GM21423 (cell line): Measurements from ENCODE around the gene TCP11.

ENCODE experiments used
- ATAC-seq: cut with Tn5 transposase; IDR thresholded peaks from one replicate; pipeline ENCODE4 v1.9.1; 2021; ENCODE audit warnings: mild to moderate bottlenecking, moderate library complexity; ENCODE audit not compliant: unreplicated experiment

Gene TCP11

GRCh38 chr6:35173427-35174087 lies 32.4 kb upstream of the TCP11 start:
- no peak for ATAC-seq

GRCh38 chr6:35173044-35173426 lies 31.9 kb upstream of the TCP11 start:
- no peak for ATAC-seq

GRCh38 chr6:35170891-35171290 lies 29.8 kb upstream of the TCP11 start:
- ATAC-seq = no peak

GRCh38 chr6:35170166-35170565 lies 29.0 kb upstream of the TCP11 start:
- no peak for ATAC-seq

GRCh38 chr6:35168461-35168861 lies 27.3 kb upstream of the TCP11 start:
- ATAC-seq = no peak

GRCh38 chr6:35167505-35167904 lies 26.4 kb upstream of the TCP11 start:
- no peak for ATAC-seq

- ATAC-seq = no peak
Observed at GRCh38 chr6:35166520-35166919, 25.4 kb upstream of the TCP11 start.

- ATAC-seq = no peak
Observed at GRCh38 chr6:35166116-35166515, 25.0 kb upstream of the TCP11 start.

GRCh38 chr6:35165630-35166071 lies 24.5 kb upstream of the TCP11 start:
- ATAC-seq = no peak

GRCh38 chr6:35164868-35165267 lies 23.7 kb upstream of the TCP11 start:
- no peak for ATAC-seq

- ATAC-seq = no peak
Observed at GRCh38 chr6:35164277-35164676, 23.1 kb upstream of the TCP11 start.

GRCh38 chr6:35163836-35164235 lies 22.7 kb upstream of the TCP11 start:
- no peak for ATAC-seq

GRCh38 chr6:35161776-35162607 lies 20.9 kb upstream of the TCP11 start:
- no peak for ATAC-seq

- ATAC-seq = no peak
Observed at GRCh38 chr6:35161266-35161665, 20.1 kb upstream of the TCP11 start.

GRCh38 chr6:35160642-35161041 lies 19.5 kb upstream of the TCP11 start:
- ATAC-seq = no peak

GRCh38 chr6:35158520-35158919 lies 17.4 kb upstream of the TCP11 start:
- ATAC-seq = no peak

- no peak for ATAC-seq
Observed at GRCh38 chr6:35154947-35155346, 13.8 kb upstream of the TCP11 start.

GRCh38 chr6:35154262-35154661 lies 13.1 kb upstream of the TCP11 start:
- ATAC-seq = no peak

- ATAC-seq = no peak
Observed at GRCh38 chr6:35152067-35152707, 11.0 kb upstream of the TCP11 start.

GRCh38 chr6:35151466-35151865 lies 10.3 kb upstream of the TCP11 start:
- no peak for ATAC-seq

- no peak for ATAC-seq
Observed at GRCh38 chr6:35149891-35150566, 8.9 kb upstream of the TCP11 start.
